Activated CD8-positive, alpha-beta memory T cell treated with anti-CD3 and anti-CD28 coated beads, Interleukin-2, amount 50 U/mL, for 1 hour (primary cell): ENCODE measurements around the gene POM121L2.
"Not testable (repeated sequence)": the region's sequence is repeated elsewhere in the genome, so short reads cannot be mapped to it uniquely, and the experiment has no call there.

ENCODE experiments used
- DNase-seq: peaks from one replicate; pipeline ENCODE4 v3.0.0-alpha.2; 2020; ENCODE audit errors: extremely low read depth

Gene POM121L2

GRCh38 chr6:27294409-27294808 is 17.7 kb downstream of the POM121L2 start:
- DNase-seq: no peak

GRCh38 chr6:27293436-27294098 is 18.5 kb downstream of the POM121L2 start:
- no peak for DNase-seq

GRCh38 chr6:27290850-27291208 is 21.2 kb downstream of the POM121L2 start:
- DNase-seq: no peak

- no peak for DNase-seq
Measured at GRCh38 chr6:27290065-27290849, 21.8 kb downstream of the POM121L2 start.

GRCh38 chr6:27288136-27289044 is 23.7 kb downstream of the POM121L2 start:
- DNase-seq: no peak

GRCh38 chr6:27287751-27288135 is 24.3 kb downstream of the POM121L2 start:
- no peak for DNase-seq

GRCh38 chr6:27286141-27286540 is 25.9 kb downstream of the POM121L2 start:
- no peak for DNase-seq

GRCh38 chr6:27283279-27283678 is 28.8 kb downstream of the POM121L2 start:
- no peak for DNase-seq

- no peak for DNase-seq
Measured at GRCh38 chr6:27281569-27281968, 30.5 kb downstream of the POM121L2 start.

GRCh38 chr6:27281105-27281539 is 31.0 kb downstream of the POM121L2 start:
- no peak for DNase-seq

GRCh38 chr6:27280540-27281000 is 31.5 kb downstream of the POM121L2 start:
- DNase-seq: no peak

GRCh38 chr6:27280064-27280539 is 32.0 kb downstream of the POM121L2 start:
- DNase-seq: no peak

- DNase-seq: no peak
Measured at GRCh38 chr6:27279513-27280063, 32.5 kb downstream of the POM121L2 start.

GRCh38 chr6:27275025-27275956 is 36.8 kb downstream of the POM121L2 start:
- no peak for DNase-seq

GRCh38 chr6:27273783-27274182 is 38.3 kb downstream of the POM121L2 start:
- DNase-seq: no peak

GRCh38 chr6:27268803-27269202 is 43.3 kb downstream of the POM121L2 start:
- no peak for DNase-seq

- DNase-seq: no peak
Measured at GRCh38 chr6:27267857-27268434, 44.1 kb downstream of the POM121L2 start.

- DNase-seq: not testable (repeated sequence)
Measured at GRCh38 chr6:27267003-27267402, 45.1 kb downstream of the POM121L2 start.

- no peak for DNase-seq
Measured at GRCh38 chr6:27263886-27264285, 48.2 kb downstream of the POM121L2 start.

GRCh38 chr6:27260836-27261375 is 51.2 kb downstream of the POM121L2 start:
- DNase-seq: no peak
